Measurements from ENCODE around the gene SOAT1.

- TF ChIP-seq, protein P1, sequence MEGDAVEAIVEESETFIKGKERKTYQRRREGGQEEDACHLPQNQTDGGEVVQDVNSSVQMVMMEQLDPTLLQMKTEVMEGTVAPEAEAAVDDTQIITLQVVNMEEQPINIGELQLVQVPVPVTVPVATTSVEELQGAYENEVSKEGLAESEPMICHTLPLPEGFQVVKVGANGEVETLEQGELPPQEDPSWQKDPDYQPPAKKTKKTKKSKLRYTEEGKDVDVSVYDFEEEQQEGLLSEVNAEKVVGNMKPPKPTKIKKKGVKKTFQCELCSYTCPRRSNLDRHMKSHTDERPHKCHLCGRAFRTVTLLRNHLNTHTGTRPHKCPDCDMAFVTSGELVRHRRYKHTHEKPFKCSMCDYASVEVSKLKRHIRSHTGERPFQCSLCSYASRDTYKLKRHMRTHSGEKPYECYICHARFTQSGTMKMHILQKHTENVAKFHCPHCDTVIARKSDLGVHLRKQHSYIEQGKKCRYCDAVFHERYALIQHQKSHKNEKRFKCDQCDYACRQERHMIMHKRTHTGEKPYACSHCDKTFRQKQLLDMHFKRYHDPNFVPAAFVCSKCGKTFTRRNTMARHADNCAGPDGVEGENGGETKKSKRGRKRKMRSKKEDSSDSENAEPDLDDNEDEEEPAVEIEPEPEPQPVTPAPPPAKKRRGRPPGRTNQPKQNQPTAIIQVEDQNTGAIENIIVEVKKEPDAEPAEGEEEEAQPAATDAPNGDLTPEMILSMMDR (IDR thresholded peaks at IDR 0.05) = no peak
- TF ChIP-seq POLR2A (IDR thresholded peaks at IDR 0.05) = no peak
Measured at GRCh38 chr1:179384027-179384426, 90.4 kb downstream of the SOAT1 start.
